Measurements from ENCODE around the gene KRT40. TPM values are rescaled to one million over a fixed set of nuclear protein-coding genes. Genes with fewer than 3 reads are reported as not detected.

The KRT40 gene
- total and polyA plus RNA-seq, 2 experiments from 2014 or later: not detected

GRCh38 chr17:40960144-40960543 lies 24.0 kb downstream of the KRT40 start:
- H3F3A ChIP-seq (replicated peaks; ENCODE audit: low read depth): no peaks in the 10 kb centered on the region
- H4K20me1 ChIP-seq (replicated peaks; ENCODE audit: insufficient read depth): no peaks in the 10 kb centered on the region
- H3K4me2 ChIP-seq: 0 out of 2 replicates have a peak overlapping the region, but pooled peaks have one; percentile 35
- Mint-ChIP-seq H3K36me3 (ENCODE audit: low read depth) (no peaks in the 10 kb centered on the region), H3K9me3 (no peaks in the 10 kb centered on the region; the same call in 2 of the 3 replicates), H3K27me3 (ENCODE audit: insufficient read depth, low read depth, poor library complexity) (no peaks in the 10 kb centered on the region), H3K4me3 (no peak overlapping the region), H3K27ac (no peak overlapping the region), H3K4me1 (peaks cover 31% of the 10 kb centered on the region)
- H3K27ac ChIP-seq (ENCODE audit: low read depth): no peak overlapping the region
- H3K36me3 ChIP-seq (ENCODE audit: insufficient read depth): no peaks in the 10 kb centered on the region
- DNase-seq (ENCODE audit: low spot score) (peak; percentile 17), ATAC-seq (no peak)
- H3K79me2 ChIP-seq (replicated peaks; ENCODE audit: insufficient read depth): no peaks in the 10 kb centered on the region
- H3K27me3 ChIP-seq (ENCODE audit: insufficient read depth): no peaks in the 10 kb centered on the region
- no peak overlapping the region for H3K4me3 ChIP-seq
- H2AFZ ChIP-seq: peak overlapping the region; percentile 78; the same call in 1 of the 2 replicates
- H3K9me2 ChIP-seq (ENCODE audit: insufficient read depth): 0 out of 2 replicates have a peak, but pooled peaks cover 3% of the 10 kb centered on the region
- H3K4me1 ChIP-seq (ENCODE audit: insufficient read depth): peaks cover 23% of the 10 kb centered on the region
- TF ChIP-seq EZH2phosphoT487 (IDR thresholded peaks at IDR 0.05; ENCODE audit: unreplicated experiment) (no peak), ETS1 (IDR thresholded peaks at IDR 0.05) (no peak), CREB1 (CRISPR knock-in tag; IDR thresholded peaks at IDR 0.05; ENCODE audit: low read depth) (no peak), REST (IDR thresholded peaks at IDR 0.05; ENCODE audit: unreplicated experiment) (no peak), STAT1 (IDR thresholded peaks at IDR 0.05; ENCODE audit: unreplicated experiment) (no peak), EZH2 (IDR thresholded peaks at IDR 0.05; ENCODE audit: low read depth, unreplicated experiment) (no peak), NANOG (IDR thresholded peaks at IDR 0.05; ENCODE audit: borderline replicate concordance) (no peak), JUNB (IDR thresholded peaks at IDR 0.05; ENCODE audit: unreplicated experiment) (no peak), ZNF114 (CRISPR knock-in tag; IDR thresholded peaks at IDR 0.05) (no peak), POLR2AphosphoS5 (IDR thresholded peaks at IDR 0.05; ENCODE audit: low read depth) (no peak), ZNF331 (CRISPR knock-in tag; IDR thresholded peaks at IDR 0.05; ENCODE audit: low read depth) (no peak), CTCF (conservative IDR thresholded peaks at IDR 0.05; ENCODE audit: low read depth in 2 of 2) (no peak), ZNF462 (CRISPR knock-in tag; IDR thresholded peaks at IDR 0.05) (no peak)

All from GM23338 (cell line).